GM23338 (cell line): Measurements from ENCODE around the gene FGF22.

ENCODE experiments used
- CREB1 ChIP-seq: fragments of 250-450 bp; sonication (Bioruptor Pico); IDR thresholded peaks from 2 replicates; pipeline ENCODE4 v1.5.0; 2020; ENCODE audit warnings: low read depth, mild to moderate bottlenecking, moderate library complexity
- CTCF ChIP-seq, 2 experiments: fragments of 200-600 bp in 1 of 2; sonication (generic) in 1 of 2; conservative IDR thresholded peaks; 2 replicates each; pipeline versions ENCODE4 v1.5.1 to v1.6.1; 2016 to 2017; ENCODE audit warnings: antibody characterized with exemption in 2 of 2, low read depth in 2 of 2, mild to moderate bottlenecking in 2 of 2, moderate library complexity in 1 of 2
- ETS1 ChIP-seq: IDR thresholded peaks from 2 replicates; pipeline ENCODE4 v1.6.1; 2016; ENCODE audit warnings: antibody characterized with exemption
- EZH2 ChIP-seq: fragments of 200-600 bp; sonication (generic); IDR thresholded peaks from one replicate; pipeline ENCODE4 v1.8.0; 2017; ENCODE audit warnings: antibody characterized with exemption, mild to moderate bottlenecking, low read depth; ENCODE audit not compliant: unreplicated experiment
- EZH2phosphoT487 ChIP-seq: fragments of 200-600 bp; sonication (generic); IDR thresholded peaks from one replicate; pipeline ENCODE4 v1.8.1; 2018; ENCODE audit warnings: antibody characterized with exemption; ENCODE audit not compliant: unreplicated experiment
- JUNB ChIP-seq: IDR thresholded peaks from one replicate; pipeline ENCODE4 v1.6.1; 2016; ENCODE audit warnings: antibody characterized with exemption; ENCODE audit not compliant: unreplicated experiment
- NANOG ChIP-seq: IDR thresholded peaks from 2 replicates; pipeline ENCODE4 v1.6.1; 2016; ENCODE audit warnings: antibody characterized with exemption, borderline replicate concordance
- POLR2AphosphoS5 ChIP-seq: IDR thresholded peaks from 2 replicates; pipeline ENCODE4 v1.6.1; 2016; ENCODE audit warnings: antibody characterized with exemption, low read depth
- REST ChIP-seq: IDR thresholded peaks from one replicate; pipeline ENCODE4 v1.6.1; 2018; ENCODE audit warnings: antibody characterized with exemption; ENCODE audit not compliant: unreplicated experiment
- STAT1 ChIP-seq: IDR thresholded peaks from one replicate; pipeline ENCODE4 v1.6.1; 2016; ENCODE audit warnings: antibody characterized with exemption; ENCODE audit not compliant: unreplicated experiment
- ZNF114 ChIP-seq: fragments of 250-450 bp; sonication (Bioruptor Pico); IDR thresholded peaks from 2 replicates; pipeline ENCODE4 v1.5.0; 2020; ENCODE audit warnings: mild to moderate bottlenecking, moderate library complexity
- ZNF331 ChIP-seq: fragments of 250-450 bp; sonication (Bioruptor Pico); IDR thresholded peaks from 2 replicates; pipeline ENCODE4 v1.5.0; 2020; ENCODE audit warnings: low read depth, mild to moderate bottlenecking, moderate library complexity
- ZNF462 ChIP-seq: fragments of 250-450 bp; sonication (Bioruptor Pico); IDR thresholded peaks from 2 replicates; pipeline ENCODE4 v1.5.0; 2020; ENCODE audit warnings: mild to moderate bottlenecking, moderate library complexity

- TF ChIP-seq CTCF (conservative IDR thresholded peaks at IDR 0.05; ENCODE audit: low read depth in 2 of 2) = no peak
- no peak for TF ChIP-seq EZH2
- no peak for TF ChIP-seq CREB1 (CRISPR knock-in tag)
- no peak for TF ChIP-seq EZH2phosphoT487
- no peak for TF ChIP-seq POLR2AphosphoS5
- no peak for TF ChIP-seq JUNB
- TF ChIP-seq REST = no peak
- no peak for TF ChIP-seq ETS1
- no peak for TF ChIP-seq NANOG
- no peak for TF ChIP-seq ZNF331 (CRISPR knock-in tag)
- TF ChIP-seq ZNF114 (CRISPR knock-in tag) = no peak
- no peak for TF ChIP-seq STAT1
- TF ChIP-seq ZNF462 = no peak
Observed at GRCh38 chr19:623175-623916, 16.3 kb upstream of the FGF22 start.
